ENCODE data around the gene TBC1D22A. TPM values are rescaled to one million over a fixed set of nuclear protein-coding genes. Genes with fewer than 3 reads are reported as not detected.

Gene TBC1D22A
- total and polyA plus RNA-seq, 2 experiments from 2014 or later: 9.6 to 13.3 TPM

- Mint-ChIP-seq H3K9me3 (no peaks in the 10 kb centered on the region; the same call in 2 of the 3 replicates), H3K4me3 (no peak overlapping the region), H3K4me1 (peaks cover 31% of the 10 kb centered on the region), H3K27ac (no peak overlapping the region), H3K27me3 (ENCODE audit: insufficient read depth, low read depth, poor library complexity) (no peaks in the 10 kb centered on the region), H3K36me3 (ENCODE audit: low read depth) (no peaks in the 10 kb centered on the region)
- H3K27ac ChIP-seq (ENCODE audit: low read depth): no peak overlapping the region
- no peaks in the 10 kb centered on the region; the same call in 1 of the 2 replicates for H3K4me1 ChIP-seq (ENCODE audit: insufficient read depth)
- no peaks in the 10 kb centered on the region for H3K36me3 ChIP-seq (ENCODE audit: insufficient read depth)
- no peaks in the 10 kb centered on the region for H3F3A ChIP-seq (replicated peaks; ENCODE audit: low read depth)
- no peaks in the 10 kb centered on the region for H3K27me3 ChIP-seq (ENCODE audit: insufficient read depth)
- H4K20me1 ChIP-seq (replicated peaks; ENCODE audit: insufficient read depth): no peaks in the 10 kb centered on the region
- H3K79me2 ChIP-seq (replicated peaks; ENCODE audit: insufficient read depth): peaks cover 11% of the 10 kb centered on the region; the same call in 1 of the 2 replicates
- no peak overlapping the region for H2AFZ ChIP-seq
- DNase-seq (ENCODE audit: low spot score): no peak
- no peak overlapping the region for H3K4me2 ChIP-seq
- no peak for ATAC-seq
- no peak overlapping the region for H3K4me3 ChIP-seq
- TF ChIP-seq NANOG (IDR thresholded peaks at IDR 0.05; ENCODE audit: borderline replicate concordance) (no peak), ZNF462 (CRISPR knock-in tag; IDR thresholded peaks at IDR 0.05) (no peak), STAT1 (IDR thresholded peaks at IDR 0.05; ENCODE audit: unreplicated experiment) (no peak), REST (IDR thresholded peaks at IDR 0.05; ENCODE audit: unreplicated experiment) (no peak), JUNB (IDR thresholded peaks at IDR 0.05; ENCODE audit: unreplicated experiment) (no peak)
- no peaks in the 10 kb centered on the region for H3K9me2 ChIP-seq (ENCODE audit: insufficient read depth)
These were observed 207.5 kb downstream of the TBC1D22A start for GRCh38 chr22:46969961-46970360.
